Stimulated activated CD4-positive, alpha-beta T cell treated with anti-CD3 and anti-CD28 coated beads, Interleukin-2, amount 100 ng/mL, for 48 hours (primary cell): ENCODE measurements around the gene EIF2B2.
"Not testable (repeated sequence)": the region's sequence is repeated elsewhere in the genome, so short reads cannot be mapped to it uniquely, and the experiment has no call there.

Source experiments
- DNase-seq, 2 donors: peaks; one replicate each; pipeline ENCODE4 v3.0.0-alpha.2; 2020

The EIF2B2 gene

GRCh38 chr14:74995781-74996180 lies 6.9 kb upstream of the EIF2B2 start:
- not testable (repeated sequence) for DNase-seq

- DNase-seq: no peak
Observed at GRCh38 chr14:75001261-75001660, 1.5 kb upstream of the EIF2B2 start.

GRCh38 chr14:75001899-75002298 lies 822 bp upstream of the EIF2B2 start:
- no peak for DNase-seq

GRCh38 chr14:75003250-75004027 lies 718 bp downstream of the EIF2B2 start:
- no peak for DNase-seq

GRCh38 chr14:75005357-75005756 lies 2.6 kb downstream of the EIF2B2 start:
- DNase-seq: no peak

GRCh38 chr14:75009176-75009575 lies 6.5 kb downstream of the EIF2B2 start:
- no peak for DNase-seq

GRCh38 chr14:75010472-75011093 lies 7.9 kb downstream of the EIF2B2 start:
- no peak for DNase-seq

GRCh38 chr14:75011356-75011994 lies 8.8 kb downstream of the EIF2B2 start:
- no peak for DNase-seq

- DNase-seq: no peak
Observed at GRCh38 chr14:75013290-75013689, 10.6 kb downstream of the EIF2B2 start.

GRCh38 chr14:75015496-75015895 lies 12.8 kb downstream of the EIF2B2 start:
- DNase-seq: no peak

- DNase-seq: no peak
Observed at GRCh38 chr14:75016815-75017214, 14.1 kb downstream of the EIF2B2 start.

- DNase-seq: no peak
Observed at GRCh38 chr14:75018694-75019093, 16.0 kb downstream of the EIF2B2 start.

GRCh38 chr14:75022655-75023054 lies 19.9 kb downstream of the EIF2B2 start:
- DNase-seq: no peak

GRCh38 chr14:75023108-75023507 lies 20.4 kb downstream of the EIF2B2 start:
- no peak for DNase-seq

GRCh38 chr14:75025082-75025481 lies 22.4 kb downstream of the EIF2B2 start:
- DNase-seq: no peak

GRCh38 chr14:75025876-75026275 lies 23.2 kb downstream of the EIF2B2 start:
- DNase-seq: no peak

- DNase-seq: no peak
Observed at GRCh38 chr14:75030147-75030546, 27.4 kb downstream of the EIF2B2 start.

GRCh38 chr14:75032939-75033338 lies 30.2 kb downstream of the EIF2B2 start:
- no peak for DNase-seq

GRCh38 chr14:75040507-75040906 lies 37.8 kb downstream of the EIF2B2 start:
- no peak for DNase-seq

GRCh38 chr14:75040959-75041358 lies 38.2 kb downstream of the EIF2B2 start:
- no peak for DNase-seq

GRCh38 chr14:75041613-75042012 lies 38.9 kb downstream of the EIF2B2 start:
- no peak for DNase-seq

- DNase-seq: no peak
Observed at GRCh38 chr14:75042035-75042434, 39.3 kb downstream of the EIF2B2 start.

- no peak for DNase-seq
Observed at GRCh38 chr14:75044322-75044721, 41.6 kb downstream of the EIF2B2 start.

GRCh38 chr14:75044752-75045151 lies 42.0 kb downstream of the EIF2B2 start:
- no peak for DNase-seq
